HG03575 (cell line): ENCODE results near the gene OAS3.
"Not testable (repeated sequence)": the region's sequence is repeated elsewhere in the genome, so short reads cannot be mapped to it uniquely, and the experiment has no call there.

ENCODE experiments used
- ATAC-seq: cut with Tn5 transposase; IDR thresholded peaks from one replicate; pipeline ENCODE4 v1.9.1; 2021; ENCODE audit not compliant: unreplicated experiment, insufficient number of reproducible peaks, low FRiP score; ENCODE audit errors: extremely low read depth

The OAS3 gene

GRCh38 chr12:112937741-112938719 lies at the start of gene OAS3:
OAS3 (plus strand) TSS chr12:112938474; CDS start chr12:112938531, 57 bp downstream.
- no peak for ATAC-seq

- no peak for ATAC-seq
These were observed 46.9 kb upstream of the OAS3 start for GRCh38 chr12:112891093-112892024.

GRCh38 chr12:112892856-112893255 lies 45.4 kb upstream of the OAS3 start:
- ATAC-seq, result no peak

- no peak for ATAC-seq
These were observed 44.1 kb upstream of the OAS3 start for GRCh38 chr12:112894128-112894527.

- no peak for ATAC-seq
These were observed 39.9 kb upstream of the OAS3 start for GRCh38 chr12:112898380-112898779.

- ATAC-seq, result no peak
These were observed 37.8 kb upstream of the OAS3 start for GRCh38 chr12:112900298-112901145.

- no peak for ATAC-seq
These were observed 37.0 kb upstream of the OAS3 start for GRCh38 chr12:112901271-112901670.

- no peak for ATAC-seq
These were observed 33.7 kb upstream of the OAS3 start for GRCh38 chr12:112904571-112904970.

- ATAC-seq, result no peak
These were observed 32.7 kb upstream of the OAS3 start for GRCh38 chr12:112905451-112906089.

GRCh38 chr12:112906712-112907414 lies 31.4 kb upstream of the OAS3 start, which contains the start of gene OAS1:
OAS1 (plus strand) TSS chr12:112906962; CDS start chr12:112907040, 78 bp downstream.
- no peak for ATAC-seq

- ATAC-seq, result no peak
These were observed 30.7 kb upstream of the OAS3 start for GRCh38 chr12:112907415-112908157.

- no peak for ATAC-seq
These were observed 29.7 kb upstream of the OAS3 start for GRCh38 chr12:112908548-112908947.

GRCh38 chr12:112909693-112910092 lies 28.6 kb upstream of the OAS3 start:
- ATAC-seq, result no peak

GRCh38 chr12:112913038-112913688 lies 25.1 kb upstream of the OAS3 start:
- ATAC-seq, result no peak

GRCh38 chr12:112913888-112914287 lies 24.4 kb upstream of the OAS3 start:
- ATAC-seq, result not testable (repeated sequence)

- ATAC-seq, result no peak
These were observed 22.0 kb upstream of the OAS3 start for GRCh38 chr12:112916270-112916669.
